ENCODE measurements around the gene BBLN. TPM values are rescaled to one million over a fixed set of nuclear protein-coding genes. Genes with fewer than 3 reads are reported as not detected.

Gene BBLN
- total RNA-seq, 1 donor from 2014 or later, result 406 TPM

- TF ChIP-seq CTCF (IDR thresholded peaks at IDR 0.05; ENCODE audit: insufficient read depth, low read length, poor library complexity, severe bottlenecking), result no peak
- DNase-seq (ENCODE audit: low read depth), result no peak
- H3K4me3 ChIP-seq (ENCODE audit: low read depth, low read length), result no peak overlapping the region
- no peaks in the 10 kb centered on the region for H3K27me3 ChIP-seq (ENCODE audit: control insufficient read depth, insufficient read depth, low read length)
- H3K36me3 ChIP-seq (ENCODE audit: control insufficient read depth, insufficient read depth, low read length), result peaks cover 8% of the 10 kb centered on the region
These were observed 14.0 kb downstream of the BBLN start for GRCh38 chr9:128174062-128174461.

GRCh38 chr9:128175102-128175563 lies 15.1 kb downstream of the BBLN start:
- peaks cover 12% of the 10 kb centered on the region for H3K36me3 ChIP-seq (ENCODE audit: control insufficient read depth, insufficient read depth, low read length)
- no peak for DNase-seq (ENCODE audit: low read depth)
- no peak for TF ChIP-seq CTCF (IDR thresholded peaks at IDR 0.05; ENCODE audit: insufficient read depth, low read length, poor library complexity, severe bottlenecking)
- no peaks in the 10 kb centered on the region for H3K27me3 ChIP-seq (ENCODE audit: control insufficient read depth, insufficient read depth, low read length)
- no peak overlapping the region for H3K4me3 ChIP-seq (ENCODE audit: low read depth, low read length)

GRCh38 chr9:128175726-128176125 lies 15.7 kb downstream of the BBLN start:
- no peak for DNase-seq (ENCODE audit: low read depth)
- no peak for TF ChIP-seq CTCF (IDR thresholded peaks at IDR 0.05; ENCODE audit: insufficient read depth, low read length, poor library complexity, severe bottlenecking)
- peaks cover 12% of the 10 kb centered on the region for H3K36me3 ChIP-seq (ENCODE audit: control insufficient read depth, insufficient read depth, low read length)
- no peak overlapping the region for H3K4me3 ChIP-seq (ENCODE audit: low read depth, low read length)
- no peaks in the 10 kb centered on the region for H3K27me3 ChIP-seq (ENCODE audit: control insufficient read depth, insufficient read depth, low read length)

- no peak for DNase-seq (ENCODE audit: low read depth)
- no peak for TF ChIP-seq CTCF (IDR thresholded peaks at IDR 0.05; ENCODE audit: insufficient read depth, low read length, poor library complexity, severe bottlenecking)
- Histone ChIP-seq H3K27me3 (ENCODE audit: control insufficient read depth, insufficient read depth, low read length) (no peaks in the 10 kb centered on the region), H3K36me3 (ENCODE audit: control insufficient read depth, insufficient read depth, low read length) (peaks cover 14% of the 10 kb centered on the region), H3K4me3 (ENCODE audit: low read depth, low read length) (no peak overlapping the region)
These were observed 18.9 kb downstream of the BBLN start for GRCh38 chr9:128178806-128179431.

GRCh38 chr9:128180001-128180400 lies 19.9 kb downstream of the BBLN start:
- H3K27me3 ChIP-seq (ENCODE audit: control insufficient read depth, insufficient read depth, low read length), result no peaks in the 10 kb centered on the region
- no peak for TF ChIP-seq CTCF (IDR thresholded peaks at IDR 0.05; ENCODE audit: insufficient read depth, low read length, poor library complexity, severe bottlenecking)
- peaks cover 14% of the 10 kb centered on the region for H3K36me3 ChIP-seq (ENCODE audit: control insufficient read depth, insufficient read depth, low read length)
- H3K4me3 ChIP-seq (ENCODE audit: low read depth, low read length), result no peak overlapping the region
- DNase-seq (ENCODE audit: low read depth), result no peak

GRCh38 chr9:128180447-128180846 lies 20.4 kb downstream of the BBLN start:
- DNase-seq (ENCODE audit: low read depth), result no peak
- Histone ChIP-seq H3K4me3 (ENCODE audit: low read depth, low read length) (no peak overlapping the region), H3K36me3 (ENCODE audit: control insufficient read depth, insufficient read depth, low read length) (peaks cover 13% of the 10 kb centered on the region), H3K27me3 (ENCODE audit: control insufficient read depth, insufficient read depth, low read length) (no peaks in the 10 kb centered on the region)
- no peak for TF ChIP-seq CTCF (IDR thresholded peaks at IDR 0.05; ENCODE audit: insufficient read depth, low read length, poor library complexity, severe bottlenecking)

Measured in kidney epithelial cell (primary cell).